Psoas muscle (tissue), 8 donors: ENCODE results near the gene FAF1. TPM values are rescaled to one million over a fixed set of nuclear protein-coding genes. Genes with fewer than 3 reads are reported as not detected.
A peak's percentile ranks its signal among the peaks of the same experiment; 100 is the strongest.
"Not testable (repeated sequence)": the region's sequence is repeated elsewhere in the genome, so short reads cannot be mapped to it uniquely, and the experiment has no call there.

Source experiments
- ATAC-seq, 4 donors: fragments of 200-7000 bp; cut with Tn5 transposase; one replicate each; pipeline ENCODE4 v1.9.1; 2020; ENCODE audit warnings: moderate library complexity in 3 of 4, mild to moderate bottlenecking in 2 of 4
- DNase-seq, 2 donors: peaks; one replicate each; pipeline ENCODE4 v3.0.0-alpha.2; 2020
- H3K27ac ChIP-seq: fragments of 200-600 bp; one replicate; pipeline ENCODE4 v1.8.0; 2022
- H3K27me3 ChIP-seq, 3 donors: fragments of 200-600 bp in 1 of 3; one replicate each; pipeline versions ENCODE4 v1.6.1 to v1.8.0; 2013 to 2022; ENCODE audit warnings: low read length in 2 of 3, mild to moderate bottlenecking in 2 of 3, moderate library complexity in 1 of 3; ENCODE audit not compliant: insufficient read depth in 3 of 3
- H3K36me3 ChIP-seq, 2 donors: fragments of 200-600 bp in 1 of 2; one replicate each; pipeline versions ENCODE4 v1.6.1 to v1.8.0; 2013 to 2022; ENCODE audit warnings: low read depth in 1 of 2, mild to moderate bottlenecking in 1 of 2, moderate library complexity in 1 of 2; ENCODE audit not compliant: insufficient read depth in 1 of 2
- H3K4me1 ChIP-seq: fragments of 200-600 bp; one replicate; pipeline ENCODE4 v1.8.0; 2022
- H3K4me3 ChIP-seq: fragments of 200-600 bp; one replicate; pipeline ENCODE4 v1.8.0; 2022; ENCODE audit warnings: mild to moderate bottlenecking
- H3K9me3 ChIP-seq: fragments of 200-600 bp; one replicate; pipeline ENCODE4 v1.8.0; 2022
- CTCF ChIP-seq: fragments of 200-600 bp; IDR thresholded peaks from one replicate; pipeline ENCODE4 v1.8.0; 2022; ENCODE audit warnings: antibody characterized with exemption
- WGBS, 3 donors: extraction: QIAGEN DNeasy Blood & Tissue Kit; methylation state at CpG; one replicate each; pipeline versions ENCODE4 v1.1.6 to v1.1.7; 2013; 5-methylcytosine and 5-hydroxymethylcytosine counted together
- intact Hi-C, 2 donors: fragments of 100-400 bp; cut with DNase I; formaldehyde crosslinking; loops; one replicate each; pipeline versions ENCODE4 v1.11.0 to v1.14.2; 2022
- long read RNA-seq, 2 donors: library from polyadenylated mRNA; unstranded; transcript quantifications; one replicate each; pipeline ENCODE4 v2.0.0, GENCODE V29; 2021
- polyA plus RNA-seq, 3 donors: library from polyadenylated mRNA; stranded (reverse); fragments of 200-250 nt; gene quantifications; one replicate each; pipeline ENCODE4 v1.2.3, GENCODE V29; 2013
- total RNA-seq, 4 donors: library from RNA; stranded (reverse); fragmentation: NEBNext Ultra II Directional in 2 of 4; extraction: Animal tissue kit (Norgen Biotek cat#: 25700) in 2 of 4; gene quantifications; one replicate each; pipeline versions ENCODE4 v1.2.1 to v1.2.4, GENCODE V29; 2021 to 2023
- donor health status: healthy with polysubstance abuse.
- donor health status: DM: no; HTN: no; CAD: no; lungs with moderate emphysema.
- donor health status: Bipolar disorder and iron deficiency.
- donor health status: healthy.
- donor health status: DM: yes; HTN: yes; CAD: no.
- donor health status: DM: no; HTN: no; CAD: no.
- donor health status: DM: no; HTN: no; CAD: no.
- donor health status: DM: yes; HTN: yes; CAD: no.

The FAF1 gene
- total RNA-seq: 100 to 1,000 TPM in 3 of 4 donors, 10 to 100 TPM in 1; 84.0 to 120 (median 109) TPM
- polyA plus RNA-seq: 100 to 1,000 TPM in 1 of 3 donors, 10 to 100 TPM in 2; 67.8 to 128 (median 71.8) TPM
- long read RNA-seq, donor 1, full-length matches to known transcripts: 112 of 125 reads
- long read RNA-seq, donor 1, partial matches to known transcripts: 5 of 125 reads
- long read RNA-seq, donor 1, other reads (novel, unspliced or antisense): 8 of 125 reads
- long read RNA-seq, donor 2, full-length matches to known transcripts: 178 of 214 reads
- long read RNA-seq, donor 2, partial matches to known transcripts: 18 of 214 reads
- long read RNA-seq, donor 2, other reads (novel, unspliced or antisense): 18 of 214 reads

GRCh38 chr1:50959913-50960844 is at the start of gene FAF1:
TSS of gene FAF1 (minus strand) at chr1:50960267. CDS start at chr1:50959811, 456 bp downstream.
- 0% methylated on average over 38 to 80 of the region's 80 CpGs for WGBS, 3 donors
- peak within 1 kb of the TSS; percentile 82 for H3K4me3 ChIP-seq
- peak; percentile 23 for TF ChIP-seq CTCF
- intact Hi-C loops: loop anchor here in 1 of 2 donors (10.0 kb wide), 1 partner anchor 185 kb away; no protein-coding TSS in a partner anchor
- H3K27ac ChIP-seq: peak within 1 kb of the TSS; percentile 89
- no peaks in the 10 kb centered on the region for H3K27me3 ChIP-seq
- no peaks in the 10 kb centered on the region for H3K9me3 ChIP-seq
- ATAC-seq: peak; percentile 97 to 99 (median 98)
- H3K4me1 ChIP-seq: peaks cover 19% of the 10 kb centered on the region
- peak; percentile 97 to 99 for DNase-seq
- H3K36me3 ChIP-seq: peaks cover 0 to 2% of the 10 kb centered on the region in 2 donors

GRCh38 chr1:51009381-51009780 is 49.3 kb upstream of the FAF1 start:
- no peak for TF ChIP-seq CTCF
- Histone ChIP-seq H3K27ac (no peak overlapping the region), H3K36me3 (no peaks in the 10 kb centered on the region), H3K4me3 (no peak overlapping the region), H3K4me1 (no peaks in the 10 kb centered on the region), H3K9me3 (no peaks in the 10 kb centered on the region), H3K27me3 (no peaks in the 10 kb centered on the region)
- WGBS, 3 donors: 58 to 72% (median 59%) methylated on average over 3 of the region's 3 CpGs
- intact Hi-C loops: no loop called here
- no peak for DNase-seq
- no peak for ATAC-seq

GRCh38 chr1:51005549-51005948 is 45.5 kb upstream of the FAF1 start:
- H3K27ac ChIP-seq, DNase-seq, H3K9me3 ChIP-seq, H3K4me3 ChIP-seq, intact Hi-C loops, H3K36me3 ChIP-seq, H3K4me1 ChIP-seq, ATAC-seq, H3K27me3 ChIP-seq: not testable (repeated sequence)
- 72 to 89% (median 87%) methylated on average over 4 of the region's 4 CpGs for WGBS, 3 donors

- Histone ChIP-seq H3K4me3 (no peak overlapping the region), H3K27ac (no peak overlapping the region), H3K27me3 (no peaks in the 10 kb centered on the region), H3K36me3 (no peaks in the 10 kb centered on the region), H3K4me1 (no peaks in the 10 kb centered on the region), H3K9me3 (no peaks in the 10 kb centered on the region)
- DNase-seq (no peak), ATAC-seq (no peak)
- intact Hi-C loops: no loop called here
- no peak for TF ChIP-seq CTCF
- 87 to 90% (median 88%) methylated on average over 6 of the region's 6 CpGs for WGBS, 3 donors
These were observed 42.4 kb upstream of the FAF1 start for GRCh38 chr1:51002516-51002915.

- no peaks in the 10 kb centered on the region for H3K9me3 ChIP-seq
- TF ChIP-seq CTCF: no peak
- WGBS, 3 donors: 59 to 66% (median 63%) methylated on average over 2 of the region's 2 CpGs
- no peak overlapping the region for H3K27ac ChIP-seq
- no peak for DNase-seq
- H3K36me3 ChIP-seq: no peaks in the 10 kb centered on the region
- H3K4me3 ChIP-seq: no peak overlapping the region
- intact Hi-C loops: no loop called here
- no peak for ATAC-seq
- H3K4me1 ChIP-seq: no peaks in the 10 kb centered on the region
- H3K27me3 ChIP-seq: no peaks in the 10 kb centered on the region
These were observed 40.6 kb upstream of the FAF1 start for GRCh38 chr1:51000651-51001050.
